ENCODE measurements around the gene NRG2. TPM values are rescaled to one million over a fixed set of nuclear protein-coding genes. Genes with fewer than 3 reads are reported as not detected.

Gene NRG2
- total and polyA plus RNA-seq, 2 donors (not counting 3 experiments of a cell fraction or from before 2014, with no cell fraction given): 0.26 to 0.42 TPM

DNA sequence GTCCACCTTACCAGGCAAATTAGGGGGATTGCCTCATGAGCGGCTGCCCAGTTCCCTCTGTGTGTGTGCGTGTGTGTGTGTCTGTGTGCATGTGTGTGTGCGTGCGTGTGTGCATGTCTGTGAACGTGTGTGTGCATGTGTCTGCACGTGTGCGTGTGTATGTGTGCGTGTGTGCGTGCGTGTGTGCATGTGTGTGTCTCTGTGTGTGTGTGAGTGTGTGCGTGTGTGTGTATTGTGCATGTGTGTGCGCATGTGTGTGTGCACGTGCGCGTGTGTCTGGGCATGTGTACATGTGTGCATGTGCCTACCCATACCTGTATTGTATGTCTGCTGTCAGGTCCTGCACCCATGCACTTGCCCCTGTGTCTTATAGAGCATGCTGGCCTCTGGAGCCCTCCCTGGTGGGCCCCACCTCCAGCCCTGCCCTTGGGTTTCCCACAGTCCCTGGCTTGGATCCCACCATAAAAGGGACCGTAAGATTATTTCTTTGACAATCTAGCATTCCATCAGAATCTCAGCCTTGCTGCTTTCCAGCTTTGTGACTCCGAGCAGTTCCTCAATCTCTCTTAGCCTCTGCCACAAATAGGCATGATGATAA, 238.2 kb downstream of the NRG2 start:
- H3K9me3 ChIP-seq (replicated peaks; ENCODE audit: control insufficient read depth, insufficient read depth, low read length): no peaks in the 10 kb centered on the region
- H3K79me2 ChIP-seq (ENCODE audit: control insufficient read depth, insufficient read depth, low read length): no peaks in the 10 kb centered on the region
- ChIA-PET POLR2A (no interaction called here), CTCF (interaction anchor here (1.2 to 3.9 kb wide), 2 partner anchors 13 to 17 kb away, joined by 3 to 27 read pairs; no protein-coding TSS in a partner anchor)
- H3K4me3 ChIP-seq (replicated peaks in 1 of 3; ENCODE audit: insufficient read depth in 1 of 3, low read depth in 1 of 3, low read length in 3 of 3): no peak overlapping the region
- no peak for TF ChIP-seq FOS (IDR thresholded peaks at IDR 0.05; ENCODE audit: borderline replicate concordance, insufficient read depth, low read length)
- TF ChIP-seq POLR2A (IDR thresholded peaks at IDR 0.05; ENCODE audit: low read depth, low read length): no peak
- TF ChIP-seq EZH2 (IDR thresholded peaks at IDR 0.05; ENCODE audit: borderline replicate concordance, low read depth, low read length, severe bottlenecking): no peak
- TF ChIP-seq, protein P1, sequence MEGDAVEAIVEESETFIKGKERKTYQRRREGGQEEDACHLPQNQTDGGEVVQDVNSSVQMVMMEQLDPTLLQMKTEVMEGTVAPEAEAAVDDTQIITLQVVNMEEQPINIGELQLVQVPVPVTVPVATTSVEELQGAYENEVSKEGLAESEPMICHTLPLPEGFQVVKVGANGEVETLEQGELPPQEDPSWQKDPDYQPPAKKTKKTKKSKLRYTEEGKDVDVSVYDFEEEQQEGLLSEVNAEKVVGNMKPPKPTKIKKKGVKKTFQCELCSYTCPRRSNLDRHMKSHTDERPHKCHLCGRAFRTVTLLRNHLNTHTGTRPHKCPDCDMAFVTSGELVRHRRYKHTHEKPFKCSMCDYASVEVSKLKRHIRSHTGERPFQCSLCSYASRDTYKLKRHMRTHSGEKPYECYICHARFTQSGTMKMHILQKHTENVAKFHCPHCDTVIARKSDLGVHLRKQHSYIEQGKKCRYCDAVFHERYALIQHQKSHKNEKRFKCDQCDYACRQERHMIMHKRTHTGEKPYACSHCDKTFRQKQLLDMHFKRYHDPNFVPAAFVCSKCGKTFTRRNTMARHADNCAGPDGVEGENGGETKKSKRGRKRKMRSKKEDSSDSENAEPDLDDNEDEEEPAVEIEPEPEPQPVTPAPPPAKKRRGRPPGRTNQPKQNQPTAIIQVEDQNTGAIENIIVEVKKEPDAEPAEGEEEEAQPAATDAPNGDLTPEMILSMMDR (IDR thresholded peaks at IDR 0.05; ENCODE audit: extremely low read depth in 1 of 2, insufficient read depth in 1 of 2, low read depth in 1 of 2, low read length in 2 of 2): no peak
- TF ChIP-seq POLR2AphosphoS5 (IDR thresholded peaks at IDR 0.05; ENCODE audit: insufficient read depth, low read depth, low read length): no peak
- TF ChIP-seq MYC (IDR thresholded peaks at IDR 0.05; ENCODE audit: low read depth, low read length): no peak
- TF ChIP-seq, protein P2, sequence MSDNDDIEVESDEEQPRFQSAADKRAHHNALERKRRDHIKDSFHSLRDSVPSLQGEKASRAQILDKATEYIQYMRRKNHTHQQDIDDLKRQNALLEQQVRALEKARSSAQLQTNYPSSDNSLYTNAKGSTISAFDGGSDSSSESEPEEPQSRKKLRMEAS (IDR thresholded peaks at IDR 0.05; ENCODE audit: insufficient read depth, insufficient read length): no peak
- TF ChIP-seq GATA2 (IDR thresholded peaks at IDR 0.05; ENCODE audit: insufficient read depth, insufficient read length, low read depth, low read length): no peak
- TF ChIP-seq JUN (IDR thresholded peaks at IDR 0.05; ENCODE audit: borderline replicate concordance, insufficient read depth, insufficient read length, low read depth): no peak
- H3K9ac ChIP-seq (replicated peaks; ENCODE audit: extremely low read depth, insufficient read depth, low read length): no peak overlapping the region
- H3K27ac ChIP-seq (ENCODE audit: insufficient read depth, low read depth, low read length): no peak overlapping the region
- no peak overlapping the region for H2AFZ ChIP-seq (ENCODE audit: low read depth, low read length)
- H4K20me1 ChIP-seq (replicated peaks; ENCODE audit: control insufficient read depth, extremely low read depth, insufficient read depth, low read length): no peaks in the 10 kb centered on the region
- peaks cover 0 to 4% of the 10 kb centered on the region in 2 experiments for H3K27me3 ChIP-seq (ENCODE audit: control insufficient read depth in 2 of 2, insufficient read depth in 2 of 2, low read length in 2 of 2)
- no peaks in the 10 kb centered on the region for H3K36me3 ChIP-seq (ENCODE audit: control insufficient read depth in 2 of 2, extremely low read depth in 1 of 2, insufficient read depth in 2 of 2, low read length in 2 of 2)
- H3K4me1 ChIP-seq (ENCODE audit: control insufficient read depth, extremely low read depth, insufficient read depth, low read length): no peaks in the 10 kb centered on the region
- H3K4me2 ChIP-seq (ENCODE audit: insufficient read depth, low read length): no peak overlapping the region
- H3K9me1 ChIP-seq (replicated peaks; ENCODE audit: control insufficient read depth, extremely low read depth, insufficient read depth, low read length): no peaks in the 10 kb centered on the region
- intact Hi-C loops (cut with micrococcal nuclease) (no loop called here), dilution Hi-C loops (cut with MboI; ENCODE audit: extremely low pct_ligation_motif_present, low sequenced_read_pairs) (no loop called here)
- no TSS peak for BruUV-seq (replicated peaks)
- no peak for FAIRE-seq
- no peak for DNase-seq (ENCODE audit: low read depth, low spot score)

Measured in endothelial cell of umbilical vein (primary cell).